ENCODE results near the gene GBGT1.
A peak's percentile ranks its signal among the peaks of the same experiment; 100 is the strongest.

The GBGT1 gene

DNA sequence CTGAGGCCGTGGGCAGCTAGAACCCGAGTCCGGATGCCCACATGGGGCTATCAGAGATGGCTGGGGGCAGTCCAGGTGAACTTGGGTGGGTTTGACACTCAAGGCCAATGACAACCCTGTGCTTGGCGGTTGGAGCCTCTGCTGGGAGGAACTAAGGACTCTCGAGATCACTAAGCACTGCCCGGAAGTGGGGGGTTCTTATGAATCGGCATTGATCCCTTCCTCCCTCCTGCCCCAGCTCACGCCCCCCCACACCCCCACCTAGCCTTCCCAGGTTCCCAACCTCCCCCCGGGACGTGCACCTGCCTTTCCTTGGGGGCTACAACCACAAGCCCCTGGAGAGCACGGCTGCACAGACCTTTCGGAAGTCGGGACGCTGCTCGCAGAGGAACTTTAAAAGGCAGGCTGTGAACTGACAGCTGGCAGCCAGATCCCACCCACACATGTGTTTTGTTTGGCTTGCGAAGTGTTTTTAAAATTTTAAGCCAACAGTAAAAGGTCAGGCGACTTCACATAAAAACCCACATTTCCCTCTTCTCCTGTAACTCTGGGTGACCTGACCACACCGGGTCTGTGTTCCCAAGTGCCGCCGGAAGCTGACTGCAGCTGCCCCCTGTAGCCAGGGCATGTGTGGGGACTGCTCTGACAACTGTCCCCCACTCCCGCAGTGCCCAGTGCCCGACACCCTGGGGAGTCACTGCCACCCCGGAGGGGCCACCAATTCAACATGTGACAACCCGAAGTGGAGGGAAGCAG lies 37.6 kb downstream of the GBGT1 start:
- DNase-seq (ENCODE audit: low read depth in 3 of 3) = no peak

GRCh38 chr9:133124907-133125275 lies 38.8 kb downstream of the GBGT1 start:
- no peak for DNase-seq (ENCODE audit: low read depth in 3 of 3)

DNA sequence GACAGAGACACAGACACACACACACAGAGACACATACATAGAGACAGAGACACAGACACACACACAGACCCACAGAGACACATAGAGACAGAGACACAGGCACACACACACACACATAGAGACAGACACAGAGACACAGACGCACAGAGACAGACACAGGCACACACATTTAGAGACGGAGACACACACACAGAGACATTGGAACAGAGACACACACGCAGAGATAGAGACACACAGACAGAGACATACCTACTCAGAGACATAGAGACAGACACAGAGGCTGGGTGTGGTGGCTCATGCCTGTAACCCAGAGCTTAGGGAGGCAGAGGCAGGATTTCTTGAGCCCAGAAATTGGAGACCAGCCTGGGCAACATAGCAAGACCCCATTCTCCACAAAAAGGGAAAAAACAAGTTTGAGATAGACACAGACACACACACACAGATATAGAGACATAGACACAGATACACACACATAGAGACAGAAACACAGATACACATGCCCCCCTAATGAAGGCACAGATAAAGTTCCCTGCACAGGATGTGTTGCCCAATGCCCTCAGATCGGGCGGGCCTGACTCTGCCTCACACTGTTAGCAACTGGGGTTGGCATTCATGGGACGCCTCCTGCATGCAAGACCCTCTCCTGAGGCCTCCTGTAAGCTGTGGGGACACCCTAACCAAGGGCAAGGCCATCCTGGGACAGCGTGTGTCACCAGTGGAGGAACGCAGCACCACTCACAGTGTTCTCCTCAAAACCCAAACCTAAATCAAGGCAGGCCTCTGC lies 39.4 kb downstream of the GBGT1 start:
- DNase-seq (ENCODE audit: low read depth in 3 of 3) = no peak

DNA sequence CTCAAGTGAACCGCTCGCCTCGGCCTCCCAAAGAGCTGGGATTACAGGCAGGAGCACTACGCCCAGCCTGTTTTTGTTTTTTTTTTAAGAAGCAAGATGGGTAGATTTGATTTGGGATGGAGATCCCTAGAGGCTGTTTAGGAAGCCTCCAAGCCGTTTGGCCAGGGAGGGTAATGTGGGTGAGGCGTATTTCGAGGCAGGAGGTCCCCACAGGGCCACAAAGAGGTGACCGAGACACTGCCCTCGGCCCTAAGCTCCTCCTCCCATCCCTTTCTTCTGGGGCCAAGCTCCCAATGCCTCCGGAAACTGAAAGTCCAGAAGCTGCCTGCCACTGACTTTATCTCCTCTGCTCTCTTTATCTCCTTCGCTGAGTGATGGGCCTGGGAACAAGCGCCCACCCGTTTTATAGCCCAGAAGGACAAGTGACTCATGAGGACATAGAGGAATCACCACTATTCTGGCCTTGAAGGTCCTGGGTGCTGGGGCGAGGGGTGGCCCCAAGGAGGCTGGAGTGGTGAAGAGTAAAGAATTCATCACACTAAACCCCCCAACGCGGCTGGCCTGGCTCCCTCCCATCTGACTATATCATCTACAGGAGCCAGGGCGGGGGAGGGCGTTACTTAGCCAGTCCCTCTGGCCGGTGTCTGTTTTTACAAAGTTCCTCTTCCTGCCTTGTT lies 40.6 kb downstream of the GBGT1 start:
- DNase-seq (ENCODE audit: low read depth in 3 of 3) = no peak

DNA sequence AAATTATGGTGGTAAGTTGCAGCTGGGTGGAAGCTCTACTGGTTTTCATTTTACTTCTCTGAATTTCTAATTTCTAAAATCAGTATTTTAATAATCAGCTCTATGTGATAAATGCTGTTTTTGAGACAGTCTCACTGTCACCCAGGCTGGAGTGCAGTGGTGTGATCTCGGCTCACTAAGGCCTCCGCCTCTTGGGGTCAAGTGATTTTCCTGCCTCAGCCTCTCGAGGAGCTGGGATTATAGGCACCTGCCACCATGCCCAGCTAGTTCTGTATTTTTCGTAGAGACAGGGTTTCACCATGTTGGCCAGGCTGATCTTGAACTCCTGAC lies 41.1 kb downstream of the GBGT1 start:
- no peak for DNase-seq (ENCODE audit: low read depth in 3 of 3)

GRCh38 chr9:133121915-133122550 lies 41.7 kb downstream of the GBGT1 start:
- no peak for DNase-seq (ENCODE audit: low read depth in 3 of 3)

DNA sequence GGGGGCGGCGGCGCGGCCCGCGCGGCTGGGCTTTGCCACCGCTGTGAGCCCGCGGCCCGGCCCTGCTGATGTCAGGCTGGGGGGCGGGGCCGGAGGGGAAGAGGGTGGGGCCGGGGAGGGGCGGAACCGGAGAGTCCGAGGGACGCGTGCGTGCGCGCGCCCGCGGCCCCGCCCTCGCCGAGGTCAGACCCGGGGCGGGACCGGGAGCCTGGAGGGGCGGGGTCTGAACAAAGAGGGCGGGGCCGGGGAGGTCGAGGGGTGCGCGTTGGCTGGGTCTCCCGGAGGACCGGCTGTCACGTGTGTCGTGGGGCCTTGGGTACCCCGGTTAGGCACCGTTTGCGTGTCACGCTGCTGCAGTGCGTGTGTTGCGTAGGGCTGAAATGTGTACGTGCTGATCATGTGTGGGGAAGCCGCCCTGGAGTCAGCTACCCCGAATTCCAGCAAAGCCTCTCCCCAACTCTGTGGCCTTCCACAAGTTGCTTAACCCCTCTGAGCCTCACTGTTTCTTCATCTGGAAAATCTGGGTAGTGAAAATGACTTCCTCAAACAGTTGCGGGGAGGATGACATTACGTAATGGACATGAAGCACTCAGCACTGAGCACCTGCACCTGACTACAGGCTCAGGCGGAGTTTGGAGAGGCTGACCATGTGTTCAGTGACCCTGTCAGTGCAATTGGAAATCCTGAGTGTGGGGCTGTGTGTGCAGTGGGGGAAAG lies 42.4 kb downstream of the GBGT1 start, which contains the start of gene RALGDS:
RALGDS (minus strand) TSS at position 43 of the 717 bp plus-strand sequence. CDS start 86 bp downstream, outside the sequence.
- peak; percentile 82 to 94 (median 82) for DNase-seq (ENCODE audit: low read depth in 3 of 3)

DNA sequence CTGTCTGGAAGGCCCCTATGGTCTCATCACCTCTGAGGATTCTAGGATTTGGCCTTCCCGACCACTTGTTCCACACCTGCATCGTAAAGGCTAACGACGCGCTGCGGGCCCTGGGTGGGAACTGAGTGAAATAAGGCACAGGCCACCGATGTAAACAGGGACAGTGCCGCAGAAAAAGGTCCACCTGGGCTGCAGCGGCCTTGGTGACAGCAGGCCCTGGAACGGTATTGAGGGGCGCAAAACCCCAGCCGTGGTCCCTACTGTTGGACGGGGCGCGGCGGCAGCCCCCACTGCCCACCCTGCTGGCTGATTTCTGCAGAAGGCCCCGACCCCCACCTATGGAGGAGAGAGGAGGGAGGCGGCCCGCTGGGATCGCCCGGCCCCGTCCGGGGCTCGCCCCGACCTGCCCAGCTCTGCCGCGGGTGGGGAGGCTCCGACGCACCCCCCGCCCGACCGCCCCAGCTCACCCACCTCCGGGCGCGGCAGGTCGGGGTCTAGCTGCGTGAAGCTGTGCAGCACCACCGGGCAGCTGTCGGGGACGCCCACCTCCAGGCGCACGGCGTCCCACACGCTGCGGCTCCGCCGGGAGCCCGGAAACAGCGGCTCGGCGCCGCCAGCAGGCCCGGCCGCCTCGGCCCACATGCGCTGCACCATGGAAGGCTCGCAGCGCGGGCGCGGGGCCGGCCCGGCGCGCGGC lies 43.1 kb downstream of the GBGT1 start:
- no peak for DNase-seq (ENCODE audit: low read depth in 3 of 3)

- DNase-seq (ENCODE audit: low read depth in 3 of 3) = no peak
Observed at GRCh38 chr9:133119846-133120500, 43.7 kb downstream of the GBGT1 start.

- DNase-seq (ENCODE audit: low read depth in 3 of 3) = no peak
Observed at GRCh38 chr9:133119103-133119845, 44.4 kb downstream of the GBGT1 start.

- no peak for DNase-seq (ENCODE audit: low read depth in 3 of 3)
Observed at GRCh38 chr9:133118568-133118967, 45.1 kb downstream of the GBGT1 start.

DNA sequence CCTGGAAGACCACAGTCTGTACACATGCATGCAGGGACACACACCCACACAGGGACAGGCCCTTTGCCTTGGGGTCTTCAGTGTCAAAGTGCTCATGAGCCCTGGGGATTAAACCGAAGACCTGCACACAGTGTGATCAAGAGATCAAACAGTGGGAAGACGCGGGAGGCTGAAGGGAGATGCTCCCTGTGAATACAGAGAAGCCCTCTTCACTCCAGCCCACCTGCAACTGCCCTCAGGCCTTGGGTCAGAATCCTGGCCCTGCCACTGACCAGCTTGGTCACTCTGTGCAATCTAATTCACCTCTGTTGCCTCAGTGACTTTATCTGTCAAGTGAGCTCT lies 45.6 kb downstream of the GBGT1 start:
- no peak for DNase-seq (ENCODE audit: low read depth in 3 of 3)

DNA sequence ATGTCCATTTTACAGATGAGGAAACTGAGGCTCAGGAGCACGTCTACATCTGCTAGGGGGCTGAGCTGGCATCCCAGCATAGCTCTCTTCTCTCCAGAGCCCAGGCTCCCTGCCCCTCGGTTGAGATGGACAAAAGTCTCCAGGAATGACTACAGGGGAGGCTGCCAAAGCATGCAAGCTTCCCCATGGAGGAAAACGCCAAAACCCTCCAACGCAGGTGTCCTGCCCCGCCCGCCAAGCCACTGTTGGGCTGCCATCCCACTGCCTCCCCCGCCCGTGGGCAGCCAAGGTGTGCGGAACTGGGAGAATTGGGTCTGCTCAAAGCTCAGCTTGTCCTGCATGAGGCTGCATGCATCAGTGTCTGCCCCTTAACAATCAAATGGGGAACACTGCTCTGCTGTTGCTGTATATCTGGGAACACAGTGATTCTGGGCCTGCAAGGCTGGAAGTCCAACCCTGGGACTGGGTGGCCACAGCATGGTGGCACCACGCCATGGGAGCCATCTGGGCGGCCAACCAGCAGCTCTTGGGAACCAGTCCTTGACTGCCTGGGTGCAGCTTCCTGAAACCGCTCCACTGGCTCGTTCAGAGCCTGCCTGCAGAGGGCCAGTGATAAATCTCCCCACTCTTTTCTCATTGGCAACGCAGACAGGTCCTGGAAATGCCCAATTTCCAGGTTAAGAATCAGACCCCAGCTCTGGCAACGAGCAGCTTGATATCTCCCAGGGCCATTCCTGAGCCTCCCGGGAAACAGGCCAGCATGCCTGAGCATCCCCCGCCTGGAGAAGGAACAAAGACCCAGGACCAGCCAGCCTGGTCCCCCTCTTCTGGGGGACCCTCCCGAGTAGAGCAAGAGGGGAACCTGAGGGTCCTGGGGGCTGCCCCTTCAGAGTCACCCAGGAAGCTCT lies 46.2 kb downstream of the GBGT1 start:
- no peak for DNase-seq (ENCODE audit: low read depth in 3 of 3)

GRCh38 chr9:133116346-133117231 lies 47.1 kb downstream of the GBGT1 start:
- no peak for DNase-seq (ENCODE audit: low read depth in 3 of 3)

DNA sequence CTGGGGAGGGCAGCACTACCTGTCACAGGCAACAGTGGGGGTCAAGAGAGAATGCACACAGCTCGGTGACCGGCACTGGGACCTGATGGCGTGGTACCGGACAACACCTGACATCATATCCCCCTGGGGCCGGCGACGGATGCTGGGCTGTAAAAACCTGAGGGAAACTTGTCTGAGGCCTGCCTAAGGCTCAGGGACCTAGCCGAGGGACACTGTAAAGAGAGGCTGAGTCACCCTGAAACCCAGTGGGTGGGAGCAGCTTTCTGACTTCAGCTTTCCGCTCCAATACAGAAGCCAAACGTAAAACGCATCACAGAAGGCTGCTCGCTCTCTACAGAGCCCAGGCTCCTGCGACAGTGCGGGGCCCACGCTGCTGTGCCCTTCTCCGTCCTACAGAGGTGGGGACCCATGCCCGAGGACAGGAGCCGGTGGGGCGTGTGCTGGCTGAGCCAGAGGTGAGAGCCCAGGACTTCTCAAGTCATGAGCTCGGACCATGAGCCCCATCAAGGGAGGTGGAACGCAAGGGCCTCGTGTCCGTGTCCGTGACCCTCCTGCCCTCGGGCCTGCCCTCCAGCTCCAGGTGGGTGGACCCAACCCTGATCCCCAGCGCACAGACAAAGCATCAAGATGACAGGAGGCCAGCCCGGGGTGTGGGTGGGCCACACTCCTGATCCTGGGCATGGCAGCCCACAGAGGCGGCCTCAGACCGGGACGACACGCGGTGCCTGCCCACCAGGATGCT lies 47.9 kb downstream of the GBGT1 start:
- peak; percentile 46 to 67 (median 63) for DNase-seq (ENCODE audit: low read depth in 3 of 3)

GRCh38 chr9:133114886-133115603 lies 48.7 kb downstream of the GBGT1 start:
- DNase-seq (ENCODE audit: low read depth in 3 of 3) = no peak
